HG03432 (cell line): ENCODE results near the gene BBIP1.

Experiments used
- ATAC-seq: cut with Tn5 transposase; IDR thresholded peaks from one replicate; pipeline ENCODE4 v1.9.1; 2021; ENCODE audit warnings: mild to moderate bottlenecking, moderate library complexity; ENCODE audit not compliant: unreplicated experiment

The BBIP1 gene

DNA sequence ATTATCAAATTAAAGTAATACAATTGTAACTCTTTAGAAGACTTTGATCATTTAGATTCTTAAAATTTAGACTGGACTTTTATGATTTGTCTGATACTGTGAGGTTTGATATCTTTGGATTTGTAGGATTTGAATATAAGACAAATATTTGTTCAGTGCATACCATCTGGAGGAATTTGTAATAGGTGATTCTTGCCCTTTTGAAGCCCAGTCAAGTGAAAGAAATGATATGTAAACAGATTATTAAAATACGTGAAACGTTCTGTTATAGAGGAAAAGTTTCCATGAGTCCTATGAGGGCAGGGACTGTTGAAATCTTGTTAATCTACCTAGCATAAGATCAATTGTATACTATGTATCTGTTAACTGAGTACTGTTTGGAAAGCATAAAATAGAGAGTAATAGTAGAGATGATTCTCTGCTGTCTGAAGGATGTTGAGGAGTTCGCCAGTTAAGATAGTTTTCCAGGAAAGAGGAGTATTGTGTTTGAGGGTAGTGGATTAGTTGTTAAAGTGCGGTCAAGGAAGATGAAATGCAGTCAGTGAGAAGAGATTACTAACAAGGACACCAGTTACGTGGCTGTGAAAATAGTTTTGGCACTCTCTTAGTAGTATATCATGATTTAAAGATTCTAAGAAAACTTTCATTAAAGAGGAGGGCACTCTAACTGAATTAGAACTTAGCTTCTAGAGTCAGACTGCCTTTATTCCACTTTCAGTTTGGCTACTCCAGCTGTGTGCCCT, 32.9 kb downstream of the BBIP1 start:
- no peak for ATAC-seq

DNA sequence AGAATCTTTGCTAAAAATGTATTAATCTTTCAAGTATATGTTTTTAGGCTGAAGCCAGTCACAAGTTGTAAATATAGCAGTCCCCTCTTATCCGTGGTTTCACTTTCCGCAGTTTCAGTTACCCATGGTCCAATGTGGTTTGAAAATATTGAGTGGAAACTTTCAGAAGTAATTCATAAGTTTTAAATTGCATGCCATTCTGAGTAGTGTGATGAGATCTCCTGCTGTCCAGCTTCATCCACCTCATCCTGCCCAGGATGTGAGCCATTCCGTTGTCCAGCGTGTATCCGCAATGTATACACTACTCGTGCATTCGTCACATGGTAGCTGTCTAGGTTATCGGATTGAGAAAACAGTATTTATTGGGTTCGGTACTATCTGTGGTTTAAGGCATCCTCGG, 35.1 kb downstream of the BBIP1 start:
- ATAC-seq = no peak

- ATAC-seq = no peak
Observed at GRCh38 chr10:110881905-110882304, 37.1 kb downstream of the BBIP1 start.

GRCh38 chr10:110881247-110881646, 37.7 kb downstream of the BBIP1 start:
- no peak for ATAC-seq

DNA sequence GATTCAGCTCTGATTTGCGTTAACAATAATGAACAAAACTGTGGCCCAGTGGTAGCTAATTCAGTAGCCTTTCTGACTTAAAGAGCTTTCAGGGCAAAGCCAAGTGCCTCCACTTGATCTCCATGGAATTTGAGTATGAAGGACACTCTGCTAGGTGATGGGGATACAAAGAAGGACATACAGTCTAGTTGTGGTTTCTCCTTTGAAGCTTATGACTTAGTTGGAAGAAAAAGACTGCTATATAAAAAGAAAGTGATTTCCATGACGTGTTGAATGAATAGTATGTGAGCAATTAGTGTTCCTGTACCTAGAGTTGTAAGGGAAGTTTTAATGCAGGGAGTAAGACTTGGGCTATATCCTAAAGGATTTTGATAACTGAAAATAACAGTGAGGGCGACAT, 39.0 kb downstream of the BBIP1 start:
- ATAC-seq = no peak

GRCh38 chr10:110876788-110877187, 42.2 kb downstream of the BBIP1 start:
- no peak for ATAC-seq

GRCh38 chr10:110876000-110876399, 43.0 kb downstream of the BBIP1 start:
- no peak for ATAC-seq

- no peak for ATAC-seq
Observed at GRCh38 chr10:110873951-110874350, 45.0 kb downstream of the BBIP1 start.

- ATAC-seq = no peak
Observed at GRCh38 chr10:110872984-110873923, 45.7 kb downstream of the BBIP1 start.

GRCh38 chr10:110872145-110872983, 46.6 kb downstream of the BBIP1 start:
- peak; percentile 57 for ATAC-seq

GRCh38 chr10:110871298-110872084, 47.5 kb downstream of the BBIP1 start, which contains the start of gene PDCD4:
Gene PDCD4 (plus strand): TSS chr10:110871928. CDS start chr10:110876028, 4,100 bp downstream.
- peak; percentile 87 for ATAC-seq

GRCh38 chr10:110870823-110871297, 48.1 kb downstream of the BBIP1 start:
- no peak for ATAC-seq

DNA sequence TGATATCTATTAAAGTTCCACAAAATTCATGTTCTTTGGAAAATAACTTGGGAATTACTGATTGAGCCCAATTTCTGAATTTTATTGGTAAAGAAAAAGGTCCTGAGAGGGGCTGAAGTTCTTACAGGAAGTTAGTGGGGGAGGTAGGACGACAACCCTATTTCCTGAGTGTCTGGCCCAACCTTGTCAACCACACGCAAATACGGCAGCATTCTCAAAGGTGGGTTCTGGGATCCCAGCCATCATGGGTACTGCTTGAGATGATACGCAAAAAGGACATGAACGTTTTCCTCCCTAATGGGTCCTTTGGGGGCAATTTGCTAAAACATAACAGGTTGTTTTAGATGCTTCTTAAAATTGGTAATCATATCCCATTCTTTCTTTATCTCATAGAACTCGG, 50.0 kb downstream of the BBIP1 start:
- ATAC-seq = no peak

DNA sequence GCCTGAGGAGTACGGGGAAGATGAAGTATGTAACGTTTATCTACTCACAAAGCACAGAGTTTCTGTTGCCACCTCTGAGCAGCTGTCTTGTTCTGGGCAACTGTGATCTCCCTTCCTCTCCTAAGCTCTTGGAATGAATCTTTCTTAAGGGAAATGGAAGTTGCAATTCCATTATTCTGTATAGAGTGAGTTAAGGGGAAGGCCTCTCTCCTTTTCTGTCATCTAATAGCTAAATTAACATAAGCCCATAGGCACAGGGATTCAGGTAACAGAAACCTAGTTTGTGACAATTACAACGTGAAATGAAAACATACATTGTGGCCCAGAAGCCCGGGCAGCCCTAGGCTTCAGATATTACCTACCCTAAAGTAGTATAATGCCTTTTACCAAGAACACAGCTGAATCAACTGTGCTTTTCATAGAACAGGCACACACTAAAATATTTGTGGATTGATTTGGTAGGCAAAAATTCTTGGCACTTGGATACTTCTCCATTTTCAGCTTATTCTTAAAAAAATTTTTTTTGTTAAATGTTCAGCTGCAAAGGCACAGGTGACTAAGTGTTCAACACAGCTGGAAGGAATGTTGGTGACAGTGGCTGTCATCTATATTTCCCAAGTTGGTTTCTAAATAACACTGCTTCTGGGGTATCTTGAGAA, 51.0 kb downstream of the BBIP1 start:
- ATAC-seq = no peak

- peak; percentile 25 for ATAC-seq
Observed at GRCh38 chr10:110867011-110867806, 51.8 kb downstream of the BBIP1 start.

GRCh38 chr10:110865809-110866482, 53.0 kb downstream of the BBIP1 start:
- ATAC-seq = peak; percentile 24

- no peak for ATAC-seq
Observed at GRCh38 chr10:110865186-110865808, 53.7 kb downstream of the BBIP1 start.
